GM18519 (cell line): ENCODE measurements around the gene COL19A1.
"Not testable (repeated sequence)": the region's sequence is repeated elsewhere in the genome, so short reads cannot be mapped to it uniquely, and the experiment has no call there.

ENCODE experiments used
- ATAC-seq: cut with Tn5 transposase; IDR thresholded peaks from one replicate; pipeline ENCODE4 v1.9.1; 2021; ENCODE audit warnings: mild to moderate bottlenecking, moderate library complexity; ENCODE audit not compliant: unreplicated experiment, low FRiP score

Gene COL19A1

DNA sequence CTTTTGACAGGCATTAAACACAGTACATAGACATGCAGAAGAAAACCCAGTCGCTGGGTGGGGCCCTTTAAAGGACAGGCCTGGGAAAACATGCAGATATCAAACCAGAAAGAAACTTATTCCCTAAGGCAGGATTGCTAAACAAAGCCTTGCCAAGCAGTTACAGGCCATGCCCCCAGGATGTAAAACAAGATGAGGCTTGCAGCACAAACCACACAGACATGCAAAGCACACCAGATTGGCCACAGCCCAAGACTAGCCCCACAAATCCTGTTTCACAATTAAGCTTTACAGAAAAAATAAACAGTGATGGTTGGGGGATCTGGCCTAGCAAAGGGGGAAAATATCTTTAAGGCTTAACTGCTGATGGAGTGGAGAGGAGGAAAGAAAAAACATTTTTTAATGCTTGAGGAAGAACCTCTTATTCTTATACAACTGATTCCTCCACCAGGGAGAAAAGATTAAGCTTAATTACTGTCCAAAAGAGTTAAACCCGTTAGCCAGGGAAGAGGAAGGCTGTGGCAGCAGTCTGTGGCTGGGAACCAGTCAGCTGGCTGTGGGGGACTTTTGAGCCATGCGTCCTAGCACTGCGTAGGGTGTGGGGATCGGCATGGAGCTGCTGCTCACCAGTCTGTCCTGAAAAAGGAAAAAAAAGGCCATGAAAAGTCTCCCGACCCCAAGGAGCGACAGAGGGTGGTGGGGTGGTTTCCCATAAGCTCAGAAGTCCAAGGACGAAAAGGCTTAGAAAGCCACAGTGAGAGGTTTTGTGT lies 28.4 kb downstream of the COL19A1 start:
- ATAC-seq = no peak

DNA sequence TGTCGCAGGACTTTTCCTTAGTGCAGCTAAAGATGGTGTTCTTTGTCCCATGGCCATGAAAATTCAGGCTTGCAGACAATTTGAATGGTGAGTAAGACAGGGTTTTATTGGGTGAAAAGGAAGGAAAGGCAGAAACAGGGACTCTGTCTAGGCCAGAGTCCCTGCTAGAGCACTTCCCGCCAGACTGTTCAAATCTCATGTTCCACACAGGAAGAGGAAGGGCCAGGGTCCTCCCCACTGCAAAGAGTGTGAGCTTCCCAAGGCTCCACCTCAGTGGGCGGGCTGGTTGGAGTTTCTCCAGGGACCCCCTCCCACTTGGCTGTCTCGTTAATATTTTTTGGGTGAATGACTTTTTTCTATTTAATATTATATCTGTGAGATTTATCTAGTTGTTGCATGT lies 29.0 kb downstream of the COL19A1 start:
- ATAC-seq = no peak

DNA sequence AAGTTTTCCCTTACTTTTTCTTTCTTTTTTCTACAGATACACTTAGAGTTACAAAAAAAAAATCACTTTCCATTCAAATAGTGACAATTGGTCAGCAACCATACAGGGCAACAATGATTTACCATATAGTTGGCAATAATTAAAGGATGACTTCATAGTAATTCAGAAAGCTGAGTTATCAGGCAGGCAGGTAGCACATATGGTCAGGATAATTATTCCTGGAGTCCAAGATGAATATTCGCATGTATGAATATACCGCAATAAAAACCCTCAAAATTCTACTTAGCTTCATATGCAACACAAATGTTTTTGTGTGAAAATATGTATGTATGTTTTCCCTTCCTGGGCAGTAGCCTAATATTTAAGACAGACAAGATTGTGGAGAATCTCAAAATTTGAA lies 34.5 kb downstream of the COL19A1 start:
- ATAC-seq = no peak

DNA sequence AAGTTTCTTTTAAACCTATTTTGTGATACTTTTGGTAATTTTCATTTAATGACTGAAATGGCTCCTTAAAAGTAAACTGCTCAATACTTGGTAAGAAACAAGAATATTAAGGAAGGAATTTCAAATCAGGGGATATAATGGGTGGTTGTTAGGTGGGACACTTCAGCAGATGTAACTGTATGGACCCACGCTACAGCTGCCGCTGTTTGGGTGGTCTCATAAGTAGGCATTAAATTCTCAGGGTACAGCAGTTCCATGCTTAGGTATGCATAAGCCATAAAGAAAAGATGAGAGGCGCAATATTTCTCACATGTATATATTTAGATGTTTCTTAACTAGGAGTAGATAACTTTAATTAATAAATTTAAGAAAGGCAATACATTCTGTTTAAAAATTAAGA lies 35.0 kb downstream of the COL19A1 start:
- ATAC-seq = no peak

DNA sequence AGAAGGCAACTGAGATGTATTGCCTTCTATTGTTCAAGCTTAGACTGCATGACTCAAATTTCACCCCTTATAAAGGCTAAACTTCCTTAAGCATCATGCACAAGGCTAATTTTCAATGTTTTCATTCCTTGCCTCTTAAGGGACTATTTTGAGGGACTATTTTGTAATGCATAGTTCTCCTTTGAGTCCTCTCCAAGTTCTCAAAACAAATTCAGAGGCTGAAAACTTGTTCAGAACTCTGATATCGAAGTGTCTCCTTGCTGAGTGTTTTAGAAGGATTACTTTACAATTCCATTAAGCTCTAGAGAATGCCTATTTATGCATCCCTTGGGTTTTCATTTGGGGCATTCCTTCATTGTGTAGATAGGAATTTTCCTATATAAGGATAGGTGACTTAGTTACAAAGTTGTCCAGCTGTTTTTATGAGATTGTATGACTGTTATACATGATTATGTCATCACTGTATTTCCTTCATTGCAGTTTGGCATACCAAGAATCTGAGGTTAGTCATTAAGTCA lies 41.7 kb downstream of the COL19A1 start:
- no peak for ATAC-seq

DNA sequence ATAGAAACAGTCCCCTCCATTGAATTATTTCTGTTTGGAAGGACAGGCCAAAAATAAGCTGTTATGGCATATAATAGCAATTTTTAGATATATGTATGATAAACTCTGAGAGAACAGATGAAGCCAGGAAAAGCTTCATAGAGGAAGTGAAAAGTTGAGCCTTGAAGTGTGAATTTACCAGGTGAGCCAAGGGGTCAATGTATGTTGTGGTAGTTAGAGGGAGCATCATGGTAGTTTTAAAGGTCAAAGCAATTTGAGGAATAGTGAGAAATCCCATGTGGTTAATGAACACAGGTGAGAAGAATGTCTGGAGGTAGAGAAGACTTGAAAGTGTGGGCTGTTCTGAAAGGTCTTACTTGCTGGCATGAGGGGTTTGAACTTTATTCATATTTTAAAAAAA lies 47.0 kb downstream of the COL19A1 start:
- ATAC-seq = no peak

DNA sequence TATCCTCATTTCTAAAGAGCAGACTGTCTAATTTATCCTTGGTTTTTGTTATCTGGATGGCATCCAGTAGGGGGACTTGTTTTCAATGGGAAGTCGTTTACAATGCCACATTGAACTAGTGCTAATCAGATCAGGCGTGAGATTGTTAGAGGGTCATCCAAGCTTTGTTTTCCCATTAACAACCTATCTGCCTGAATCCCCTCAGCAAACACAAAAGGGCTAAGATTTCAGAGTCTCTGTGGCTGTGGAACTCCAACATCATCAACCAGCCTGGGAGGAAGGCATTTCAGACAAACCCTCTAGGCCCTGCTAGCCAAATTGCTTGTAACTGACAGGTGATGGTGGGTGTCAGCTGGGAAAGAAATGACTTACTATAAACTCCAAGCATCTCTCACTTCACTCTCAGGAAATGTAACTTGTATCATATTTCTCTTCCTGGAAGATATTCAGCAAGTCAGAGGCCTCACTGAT lies 47.7 kb downstream of the COL19A1 start:
- no peak for ATAC-seq

DNA sequence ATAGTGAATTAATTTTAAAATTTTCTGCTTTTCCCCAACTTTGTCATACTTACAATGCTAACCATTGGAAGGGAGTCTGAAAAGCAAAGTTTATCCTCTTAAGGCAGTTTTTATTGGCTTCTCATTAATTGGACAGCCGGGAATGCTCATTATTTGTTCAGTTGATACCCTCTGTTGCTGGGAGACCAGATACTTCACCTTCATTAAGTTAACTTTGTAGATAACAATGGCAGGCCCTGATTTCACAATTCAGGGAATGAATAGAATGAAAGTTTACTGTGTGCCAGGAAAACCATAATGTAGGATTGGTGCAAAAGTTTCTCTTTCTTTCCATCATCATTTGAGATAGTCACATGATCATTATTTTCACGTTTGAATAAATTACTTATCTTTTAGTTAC lies 49.0 kb downstream of the COL19A1 start:
- no peak for ATAC-seq

DNA sequence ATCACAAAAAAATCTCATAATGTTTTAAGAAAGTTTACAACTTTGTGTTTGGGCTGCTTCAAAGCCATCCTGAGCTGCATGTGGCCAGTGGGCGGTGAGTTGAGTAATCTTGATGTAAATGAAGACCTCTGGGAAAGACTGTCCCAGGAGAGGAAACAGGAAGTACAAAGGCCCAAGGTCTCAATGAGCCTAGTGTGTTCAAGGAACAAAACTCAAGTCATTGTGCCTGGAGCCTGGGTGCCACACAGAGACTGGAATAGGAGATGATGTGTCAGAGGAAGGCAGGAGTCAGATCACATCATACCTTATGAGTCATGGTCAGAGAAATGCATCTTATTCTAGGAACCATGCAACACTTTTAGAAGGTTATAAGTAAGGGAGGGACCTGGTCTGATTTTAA lies 51.5 kb downstream of the COL19A1 start:
- ATAC-seq = no peak

DNA sequence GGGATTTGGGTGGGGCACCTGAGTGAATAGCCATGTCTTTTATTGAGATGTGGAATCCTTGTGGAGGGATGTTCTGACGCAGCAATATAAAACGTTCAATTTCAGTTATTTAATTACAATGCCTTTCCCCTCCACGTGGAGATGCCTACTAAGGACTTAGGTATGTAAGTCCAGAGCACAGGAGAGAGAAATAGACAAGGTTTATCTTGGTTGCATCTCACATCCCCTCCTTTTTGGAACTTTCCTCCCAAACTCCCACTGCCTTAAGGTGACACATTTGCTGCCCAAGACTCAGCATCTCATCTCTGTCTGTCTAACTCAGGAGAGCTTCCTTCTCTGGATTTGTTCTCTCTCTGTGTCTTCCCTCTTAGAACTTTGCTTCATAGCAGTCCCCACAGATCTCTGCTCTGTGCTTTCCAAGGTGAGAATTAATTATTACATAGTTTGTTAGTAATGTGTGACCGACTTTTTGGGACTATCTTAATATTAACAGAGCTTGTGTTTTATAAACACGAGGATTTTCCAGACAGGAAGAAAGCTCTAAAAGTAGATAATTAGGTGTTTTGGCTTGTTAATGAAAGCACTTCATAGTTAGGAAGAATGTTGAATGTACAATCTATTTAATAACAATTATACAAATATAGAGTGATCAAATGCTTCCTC lies 52.6 kb downstream of the COL19A1 start:
- no peak for ATAC-seq

DNA sequence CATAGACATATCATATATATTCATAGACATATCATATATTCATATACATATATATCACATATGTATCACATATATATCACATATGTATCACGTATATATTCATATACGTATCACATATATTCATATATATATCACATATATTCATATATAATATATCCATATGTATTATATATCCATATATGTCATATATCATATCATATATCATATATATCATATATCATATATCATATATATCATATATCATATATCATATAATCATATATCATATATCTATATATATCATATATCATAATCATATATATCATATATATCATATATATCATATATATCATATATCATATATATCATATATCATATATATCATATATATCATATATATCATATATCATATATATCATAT lies 54.7 kb downstream of the COL19A1 start:
- ATAC-seq = not testable (repeated sequence)

DNA sequence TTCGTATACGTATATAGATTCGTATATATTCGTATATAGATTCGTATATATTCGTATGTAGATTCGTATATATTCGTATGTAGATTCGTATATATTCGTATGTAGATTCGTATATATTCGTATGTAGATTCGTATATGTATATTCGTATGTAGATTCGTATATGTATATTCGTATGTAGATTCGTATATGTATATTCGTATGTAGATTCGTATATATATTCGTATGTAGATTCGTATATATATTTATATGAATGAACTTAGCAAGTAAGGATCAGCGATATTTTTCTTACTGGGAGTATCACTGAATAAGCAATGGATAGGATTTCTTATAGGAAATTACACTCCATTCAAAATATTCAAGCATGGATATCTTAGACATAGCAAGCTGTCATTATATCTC lies 55.3 kb downstream of the COL19A1 start:
- not testable (repeated sequence) for ATAC-seq

DNA sequence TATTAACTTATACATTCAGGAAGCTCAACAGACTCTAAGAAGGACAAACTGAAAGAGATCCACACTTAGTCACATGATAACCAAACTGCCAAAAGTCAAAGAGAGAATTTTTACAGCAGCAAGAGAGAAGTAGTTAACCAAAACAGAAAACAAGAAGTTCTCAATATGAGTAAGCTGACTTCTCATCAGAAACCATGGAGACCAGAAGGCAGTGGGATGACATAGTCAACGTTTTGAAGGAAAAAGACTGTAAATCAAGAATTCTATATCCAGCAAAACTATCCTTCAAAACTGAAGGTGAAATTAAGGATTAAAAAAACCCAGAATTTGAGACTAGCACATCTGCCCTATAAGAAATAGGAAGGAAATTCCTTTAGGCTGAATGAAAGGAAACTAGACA lies 60.4 kb downstream of the COL19A1 start:
- ATAC-seq = no peak

DNA sequence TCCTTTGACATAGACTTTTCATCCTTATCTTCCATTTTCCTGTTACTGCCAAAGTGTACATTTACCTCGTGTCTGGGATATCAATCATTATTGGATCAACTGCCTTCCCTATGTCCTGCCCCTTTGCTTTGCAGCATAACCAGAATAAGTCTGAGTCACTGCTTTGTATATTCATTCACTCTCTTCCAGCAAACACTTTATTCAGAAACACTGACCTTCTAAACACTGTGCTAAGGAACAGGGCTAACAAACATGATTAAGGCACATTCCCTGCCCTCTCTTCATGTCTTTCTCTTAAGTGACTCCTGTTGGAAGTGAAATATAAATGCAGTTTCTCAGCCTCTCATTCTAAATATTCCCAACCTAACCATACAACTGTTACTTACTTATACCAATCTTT lies 66.9 kb downstream of the COL19A1 start:
- no peak for ATAC-seq

DNA sequence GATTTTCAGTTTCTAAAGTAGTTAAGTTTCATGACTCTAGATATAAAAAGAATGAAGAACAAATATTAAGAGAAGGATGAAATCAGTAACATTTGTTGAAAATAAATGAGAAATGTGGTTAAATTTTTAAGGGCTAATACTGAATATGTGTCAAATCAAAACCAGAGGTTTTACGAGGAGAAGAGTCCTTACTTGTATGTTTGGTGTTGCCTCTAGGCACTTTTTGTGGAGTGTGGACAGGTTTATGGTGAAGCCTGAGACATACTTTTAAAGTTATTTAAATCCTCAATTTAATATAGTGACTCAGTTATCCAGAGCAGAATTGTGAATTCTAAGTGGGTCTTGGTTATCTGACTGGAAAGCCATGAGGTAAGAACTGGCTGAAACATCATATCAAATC lies 68.7 kb downstream of the COL19A1 start:
- ATAC-seq = no peak

DNA sequence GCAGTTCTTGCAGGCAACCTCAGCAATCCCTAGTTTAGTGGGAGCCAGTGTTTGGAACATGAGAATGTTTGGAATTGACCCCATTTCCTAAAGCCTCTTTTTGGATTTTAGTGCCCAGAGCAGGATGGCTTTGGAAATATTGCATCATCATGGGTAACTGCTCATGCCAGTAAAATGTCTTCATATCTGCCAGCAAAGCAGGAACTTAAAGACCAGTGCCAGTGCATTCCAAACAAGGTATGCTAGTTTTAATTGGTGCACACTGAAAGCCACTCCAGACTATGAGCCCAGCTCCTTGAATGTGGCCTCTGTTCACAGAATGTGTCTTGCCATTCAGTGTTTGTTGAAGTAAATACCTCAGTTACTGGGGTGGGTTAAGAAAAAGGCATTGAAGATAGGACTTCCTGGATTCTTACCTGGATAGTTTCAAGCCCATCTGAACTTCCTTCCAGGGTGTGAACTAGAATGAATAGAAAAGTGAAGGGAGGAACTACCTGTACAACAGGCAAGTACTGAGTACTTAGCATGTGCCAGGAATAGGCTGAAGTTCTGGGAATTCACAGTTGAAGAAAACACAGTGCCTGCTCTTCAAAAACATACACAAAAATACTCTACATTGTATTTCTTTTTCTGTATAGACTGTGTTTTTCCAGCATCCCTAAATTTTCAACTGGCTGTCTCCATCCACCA lies 70.5 kb downstream of the COL19A1 start:
- no peak for ATAC-seq

DNA sequence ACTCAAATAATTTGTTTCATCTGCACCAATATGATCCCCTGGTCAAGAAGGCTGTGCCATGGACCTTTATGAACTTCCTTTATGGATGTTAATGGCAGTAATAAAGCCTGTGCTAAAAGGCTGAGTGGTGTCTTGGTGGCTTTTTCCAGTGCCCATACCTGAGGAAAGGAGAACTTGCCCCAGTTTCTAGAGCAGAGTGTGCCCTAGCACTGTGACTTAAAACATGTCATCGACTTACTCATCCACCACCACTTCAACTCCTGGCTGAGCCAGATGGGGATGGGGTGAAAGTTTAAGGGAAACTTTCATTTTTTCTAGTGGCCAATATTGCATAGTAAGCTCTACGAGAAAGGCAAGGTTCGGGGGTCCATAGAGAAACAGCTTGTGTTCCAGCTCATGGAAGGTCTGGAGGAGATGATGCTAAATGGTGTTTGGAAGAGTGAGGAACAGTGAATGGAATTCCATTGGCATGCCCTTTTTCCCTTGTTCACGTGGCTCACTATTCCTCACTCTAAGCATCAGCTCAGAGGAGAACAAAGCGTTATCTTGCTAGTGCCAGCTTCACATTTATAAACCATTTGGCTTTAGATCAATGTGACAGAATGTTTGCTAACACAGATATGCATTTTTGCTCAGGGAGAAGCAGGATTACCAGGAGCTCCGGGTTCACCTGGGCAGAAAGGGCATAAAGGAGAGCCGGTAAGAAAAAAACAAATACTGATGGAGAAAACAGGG lies 71.2 kb downstream of the COL19A1 start:
- ATAC-seq = no peak

DNA sequence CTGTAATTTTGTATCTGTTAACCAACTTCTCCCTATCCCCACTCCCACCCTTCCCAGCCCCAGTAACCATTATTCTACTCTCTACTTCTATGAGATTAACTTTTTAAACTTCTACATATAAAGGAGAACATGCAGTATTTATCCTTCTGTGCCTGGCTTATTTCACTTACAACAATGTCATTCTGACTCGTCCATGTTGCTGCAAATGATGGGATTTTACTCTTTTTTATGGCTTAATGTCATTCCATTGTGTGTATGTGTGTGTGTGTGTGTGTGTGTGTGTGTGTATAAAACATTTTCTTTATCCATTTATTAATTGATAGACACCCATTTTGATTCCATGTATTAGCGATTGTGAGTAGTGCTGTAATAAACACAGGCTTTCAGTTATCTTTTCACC lies 76.1 kb downstream of the COL19A1 start:
- no peak for ATAC-seq

DNA sequence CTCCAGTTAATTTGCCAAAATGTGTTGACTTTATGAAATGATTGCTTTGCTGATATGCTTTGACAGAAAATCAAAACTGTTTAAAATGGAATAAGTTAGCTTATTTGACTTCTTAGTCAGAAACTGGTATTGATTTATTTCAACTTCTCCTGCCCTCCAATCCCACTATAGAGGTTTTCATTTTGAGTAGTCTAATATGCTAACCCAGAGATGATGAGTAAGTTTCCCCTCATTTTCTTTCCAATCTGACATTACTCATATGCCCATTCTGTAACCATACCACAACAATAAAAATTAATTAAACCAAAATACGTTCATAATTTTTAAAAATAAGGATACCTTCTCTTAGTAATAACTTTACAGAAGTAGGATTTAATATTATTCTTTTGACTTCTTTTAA lies 78.8 kb downstream of the COL19A1 start:
- ATAC-seq = no peak

DNA sequence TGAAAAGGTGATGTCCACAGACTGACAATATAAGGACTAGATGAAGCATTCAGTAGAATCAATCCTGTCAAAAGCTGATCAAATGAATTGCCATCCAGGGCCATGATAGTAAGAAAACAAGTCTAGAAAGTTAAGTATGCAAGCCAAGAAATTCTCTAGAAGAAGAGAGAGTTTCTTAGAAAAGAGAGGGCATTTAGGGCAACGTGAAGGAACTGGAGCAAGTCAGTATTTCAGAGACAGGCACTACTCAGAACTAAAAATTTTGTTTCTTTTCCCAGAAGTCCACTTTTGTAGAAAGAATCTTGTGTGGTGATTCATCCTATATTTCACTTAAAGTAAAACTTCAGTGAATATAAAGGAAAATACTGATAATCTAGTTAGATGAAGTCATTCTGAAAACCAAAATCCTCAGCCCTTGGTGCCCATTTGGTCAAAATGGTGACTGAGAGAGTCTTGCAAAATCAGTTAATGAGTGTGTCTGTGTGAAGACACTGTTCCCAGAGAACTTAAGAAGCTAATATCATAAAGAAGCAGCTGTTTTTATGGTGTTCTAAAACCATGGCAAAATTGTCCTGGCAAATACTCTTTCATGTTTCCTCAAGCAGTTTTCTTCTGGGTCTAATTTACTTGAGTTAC lies 82.2 kb downstream of the COL19A1 start:
- no peak for ATAC-seq
